Nephron progenitor cell (in vitro differentiated cells): ENCODE measurements around the gene SGCA.
A peak's percentile ranks its signal among the peaks of the same experiment; 100 is the strongest.

ENCODE experiments used
- DNase-seq: peaks from one replicate; pipeline ENCODE4 v3.0.0; 2021
- H3K27ac Mint-ChIP-seq: 2 replicates; pipeline ENCODE4 v1.8.0; 2021; ENCODE audit warnings: mild to moderate bottlenecking, moderate library complexity, mixed read lengths
- H3K27me3 Mint-ChIP-seq: 2 replicates; pipeline ENCODE4 v1.8.0; 2021; ENCODE audit warnings: mild to moderate bottlenecking, low read depth, mixed read lengths; ENCODE audit not compliant: poor library complexity
- H3K36me3 Mint-ChIP-seq: 2 replicates; pipeline ENCODE4 v1.8.0; 2021; ENCODE audit warnings: low read depth, mixed read lengths
- H3K4me1 Mint-ChIP-seq: 2 replicates; pipeline ENCODE4 v1.8.0; 2021; ENCODE audit warnings: mixed read lengths
- H3K4me3 Mint-ChIP-seq: 2 replicates; pipeline ENCODE4 v1.8.0; 2021; ENCODE audit warnings: mild to moderate bottlenecking, moderate library complexity, mixed read lengths
- H3K9me3 Mint-ChIP-seq: 2 replicates; pipeline ENCODE4 v1.8.0; 2021; ENCODE audit warnings: mild to moderate bottlenecking, moderate library complexity, mixed read lengths
- TF ChIP-seq, protein P1 (sequence below): fragments of 200-600 bp; sonication (generic); IDR thresholded peaks from 2 replicates; pipeline ENCODE4 v1.5.0; 2021; ENCODE audit warnings: antibody characterized with exemption

The SGCA gene

DNA sequence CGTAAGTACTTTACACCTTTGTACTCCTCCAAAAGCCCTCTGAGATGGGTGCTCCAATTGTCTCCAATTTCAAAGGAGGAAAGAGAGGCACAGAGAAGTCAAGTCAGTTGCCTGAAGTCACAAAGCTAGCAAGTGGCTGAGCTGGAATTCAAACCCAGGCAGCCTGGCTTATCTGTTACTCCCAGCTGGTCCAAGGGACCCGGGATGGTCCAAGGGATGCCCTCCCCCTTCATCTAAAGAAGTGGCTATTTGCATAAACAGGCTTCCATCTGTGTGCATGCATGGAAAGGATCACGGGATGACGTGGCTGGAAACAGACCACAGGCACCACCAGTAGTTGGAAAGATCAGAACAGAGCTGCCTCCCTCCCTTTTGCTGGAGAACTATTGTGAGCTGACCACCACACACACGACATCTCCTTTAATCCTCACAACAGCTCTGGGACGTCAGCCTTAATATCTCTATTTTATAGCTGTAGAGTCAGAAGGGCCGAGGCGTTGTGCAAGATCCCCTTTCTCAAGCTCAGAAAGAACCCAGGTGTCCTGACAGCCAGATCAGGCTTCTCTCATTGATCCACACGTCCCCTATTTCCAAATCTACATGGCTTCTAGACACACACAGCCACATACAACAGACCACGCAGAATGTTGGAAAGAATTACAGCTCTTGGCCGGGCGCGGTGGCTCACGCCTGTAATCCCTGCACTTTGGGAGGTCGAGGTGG lies 46.5 kb downstream of the SGCA start:
- Mint-ChIP-seq H3K4me3 (peak overlapping the region; percentile 4), H3K4me1 (peaks cover 86% of the 10 kb centered on the region), H3K36me3 (no peaks in the 10 kb centered on the region), H3K27me3 (peaks cover 14% of the 10 kb centered on the region), H3K9me3 (no peaks in the 10 kb centered on the region), H3K27ac (peak overlapping the region; percentile 26)
- DNase-seq, result no peak
- TF ChIP-seq, protein P1, sequence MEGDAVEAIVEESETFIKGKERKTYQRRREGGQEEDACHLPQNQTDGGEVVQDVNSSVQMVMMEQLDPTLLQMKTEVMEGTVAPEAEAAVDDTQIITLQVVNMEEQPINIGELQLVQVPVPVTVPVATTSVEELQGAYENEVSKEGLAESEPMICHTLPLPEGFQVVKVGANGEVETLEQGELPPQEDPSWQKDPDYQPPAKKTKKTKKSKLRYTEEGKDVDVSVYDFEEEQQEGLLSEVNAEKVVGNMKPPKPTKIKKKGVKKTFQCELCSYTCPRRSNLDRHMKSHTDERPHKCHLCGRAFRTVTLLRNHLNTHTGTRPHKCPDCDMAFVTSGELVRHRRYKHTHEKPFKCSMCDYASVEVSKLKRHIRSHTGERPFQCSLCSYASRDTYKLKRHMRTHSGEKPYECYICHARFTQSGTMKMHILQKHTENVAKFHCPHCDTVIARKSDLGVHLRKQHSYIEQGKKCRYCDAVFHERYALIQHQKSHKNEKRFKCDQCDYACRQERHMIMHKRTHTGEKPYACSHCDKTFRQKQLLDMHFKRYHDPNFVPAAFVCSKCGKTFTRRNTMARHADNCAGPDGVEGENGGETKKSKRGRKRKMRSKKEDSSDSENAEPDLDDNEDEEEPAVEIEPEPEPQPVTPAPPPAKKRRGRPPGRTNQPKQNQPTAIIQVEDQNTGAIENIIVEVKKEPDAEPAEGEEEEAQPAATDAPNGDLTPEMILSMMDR, result no peak

GRCh38 chr17:50213026-50214022 lies 47.5 kb downstream of the SGCA start:
- no peak overlapping the region for H3K4me3 Mint-ChIP-seq
- H3K27ac Mint-ChIP-seq, result peak overlapping the region; percentile 48

GRCh38 chr17:50214976-50215760 lies 49.4 kb downstream of the SGCA start:
- H3K4me1 Mint-ChIP-seq, result peaks cover 86% of the 10 kb centered on the region
- H3K27ac Mint-ChIP-seq, result peak overlapping the region; percentile 45
- no peak for DNase-seq

More at GRCh38 chr17:50213026-50214022, 47.5 kb downstream of the SGCA start:
- Mint-ChIP-seq H3K36me3 (no peaks in the 10 kb centered on the region), H3K27me3 (peaks cover 14% of the 10 kb centered on the region), H3K9me3 (no peaks in the 10 kb centered on the region), H3K4me1 (peaks cover 86% of the 10 kb centered on the region)
- TF ChIP-seq, protein P1, result no peak
- no peak for DNase-seq

GRCh38 chr17:50217591-50217990 lies 51.8 kb downstream of the SGCA start:
- H3K27ac Mint-ChIP-seq, result peak overlapping the region; percentile 83
- peaks cover 15% of the 10 kb centered on the region for H3K27me3 Mint-ChIP-seq
- H3K4me1 Mint-ChIP-seq, result peaks cover 78% of the 10 kb centered on the region
- no peak overlapping the region for H3K4me3 Mint-ChIP-seq
- H3K9me3 Mint-ChIP-seq, result no peaks in the 10 kb centered on the region
- TF ChIP-seq, protein P1, result no peak
- H3K36me3 Mint-ChIP-seq, result no peaks in the 10 kb centered on the region
- no peak for DNase-seq

More at GRCh38 chr17:50214976-50215760, 49.4 kb downstream of the SGCA start:
- no peaks in the 10 kb centered on the region for H3K9me3 Mint-ChIP-seq
- no peaks in the 10 kb centered on the region for H3K36me3 Mint-ChIP-seq
- TF ChIP-seq, protein P1, result no peak
- no peak overlapping the region for H3K4me3 Mint-ChIP-seq
- peaks cover 14% of the 10 kb centered on the region for H3K27me3 Mint-ChIP-seq

DNA sequence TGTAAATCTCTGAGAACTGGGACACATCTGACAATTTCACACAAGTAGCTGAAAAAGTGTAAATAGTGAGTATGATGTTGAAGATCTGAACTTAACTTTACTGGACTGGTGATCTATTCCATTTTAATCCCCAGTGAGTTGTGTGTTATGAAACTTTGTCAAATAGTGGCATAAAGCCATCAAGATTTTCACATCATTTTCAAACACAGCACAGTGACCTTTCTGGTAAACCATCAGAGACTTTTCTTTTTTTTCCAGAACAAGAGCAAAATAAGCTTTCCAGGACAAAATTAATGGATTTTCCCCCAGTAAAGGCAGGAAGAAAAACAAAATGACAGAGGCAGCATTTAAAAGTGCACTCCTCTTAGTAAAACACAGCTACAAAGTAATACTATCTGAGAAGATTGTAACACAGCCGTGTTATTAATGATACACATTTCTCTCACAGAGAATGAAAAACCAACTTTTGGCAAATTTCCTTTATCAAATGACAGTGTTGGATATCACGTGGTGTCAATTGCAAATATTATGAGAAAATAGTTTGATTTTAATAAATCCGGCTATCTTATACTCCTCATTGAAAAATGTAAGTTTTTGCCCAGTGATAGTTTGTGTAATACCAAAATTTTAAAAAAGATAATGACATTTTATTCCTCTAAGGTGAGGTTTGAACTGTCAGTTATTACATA lies 52.4 kb downstream of the SGCA start:
- H3K27me3 Mint-ChIP-seq, result peaks cover 8% of the 10 kb centered on the region
- H3K27ac Mint-ChIP-seq, result peak overlapping the region; percentile 83
- H3K4me3 Mint-ChIP-seq, result no peak overlapping the region
- TF ChIP-seq, protein P1, result no peak
- no peaks in the 10 kb centered on the region for H3K9me3 Mint-ChIP-seq
- H3K36me3 Mint-ChIP-seq, result no peaks in the 10 kb centered on the region
- DNase-seq, result no peak
- H3K4me1 Mint-ChIP-seq, result peaks cover 72% of the 10 kb centered on the region
